Colonic mucosa (tissue), 4 donors: ENCODE measurements around the gene SEC24B. TPM values are rescaled to one million over a fixed set of nuclear protein-coding genes. Genes with fewer than 3 reads are reported as not detected.
"Not testable (repeated sequence)": the region's sequence is repeated elsewhere in the genome, so short reads cannot be mapped to it uniquely, and the experiment has no call there.

Source experiments
- DNase-seq: peaks from one replicate; pipeline ENCODE4 v3.0.0-alpha.2; 2020
- H3K27ac ChIP-seq: fragments of 200-600 bp; one replicate; pipeline ENCODE4 v1.8.0; 2021
- H3K27me3 ChIP-seq: fragments of 200-600 bp; one replicate; pipeline ENCODE4 v1.8.0; 2021
- H3K36me3 ChIP-seq: fragments of 200-600 bp; one replicate; pipeline ENCODE4 v1.8.0; 2021
- H3K4me1 ChIP-seq: fragments of 200-600 bp; one replicate; pipeline ENCODE4 v1.8.0; 2021; ENCODE audit warnings: mild to moderate bottlenecking
- H3K4me3 ChIP-seq: fragments of 200-600 bp; one replicate; pipeline ENCODE4 v1.8.0; 2021
- H3K9ac ChIP-seq, 2 donors: one replicate each; pipeline ENCODE4 v1.7.0; 2013; ENCODE audit warnings: control low read depth in 2 of 2, low read depth in 2 of 2, low read length in 2 of 2
- H3K9me3 ChIP-seq: fragments of 200-600 bp; one replicate; pipeline ENCODE4 v1.8.0; 2021
- intact Hi-C: fragments of 100-400 bp; cut with DNase I; formaldehyde crosslinking; loops from one replicate; pipeline ENCODE4 v1.14.1; 2022
- total RNA-seq, 2 donors: library from RNA; stranded (reverse); fragmentation: NEBNext Ultra II Directional in 1 of 2; extraction: Animal tissue kit (Norgen Biotek cat#: 25700) in 1 of 2; gene quantifications; one replicate each; pipeline ENCODE4 v1.2.1, GENCODE V29; 2021
- TF ChIP-seq, protein P1 (sequence below): fragments of 200-600 bp; IDR thresholded peaks from one replicate; pipeline ENCODE4 v1.8.0; 2022; ENCODE audit warnings: antibody characterized with exemption, mild to moderate bottlenecking
- donor health status: healthy.
- donor health status: DM: no; HTN: no; CAD: no.
- donor health status: DM: no; HTN: no; CAD: no.

SEC24B gene
- total RNA-seq, 2 donors from 2014 or later, result 26.5 to 39.5 TPM

- intact Hi-C loops, result no loop called here
- DNase-seq, result no peak
- H3K27ac ChIP-seq, result no peak overlapping the region
- H3K4me3 ChIP-seq, result no peak overlapping the region
- H3K9me3 ChIP-seq, result no peaks in the 10 kb centered on the region
- H3K27me3 ChIP-seq, result no peaks in the 10 kb centered on the region
- H3K4me1 ChIP-seq, result no peaks in the 10 kb centered on the region
- H3K36me3 ChIP-seq, result no peaks in the 10 kb centered on the region
- H3K9ac ChIP-seq, result no peak overlapping the region
- TF ChIP-seq, protein P1, sequence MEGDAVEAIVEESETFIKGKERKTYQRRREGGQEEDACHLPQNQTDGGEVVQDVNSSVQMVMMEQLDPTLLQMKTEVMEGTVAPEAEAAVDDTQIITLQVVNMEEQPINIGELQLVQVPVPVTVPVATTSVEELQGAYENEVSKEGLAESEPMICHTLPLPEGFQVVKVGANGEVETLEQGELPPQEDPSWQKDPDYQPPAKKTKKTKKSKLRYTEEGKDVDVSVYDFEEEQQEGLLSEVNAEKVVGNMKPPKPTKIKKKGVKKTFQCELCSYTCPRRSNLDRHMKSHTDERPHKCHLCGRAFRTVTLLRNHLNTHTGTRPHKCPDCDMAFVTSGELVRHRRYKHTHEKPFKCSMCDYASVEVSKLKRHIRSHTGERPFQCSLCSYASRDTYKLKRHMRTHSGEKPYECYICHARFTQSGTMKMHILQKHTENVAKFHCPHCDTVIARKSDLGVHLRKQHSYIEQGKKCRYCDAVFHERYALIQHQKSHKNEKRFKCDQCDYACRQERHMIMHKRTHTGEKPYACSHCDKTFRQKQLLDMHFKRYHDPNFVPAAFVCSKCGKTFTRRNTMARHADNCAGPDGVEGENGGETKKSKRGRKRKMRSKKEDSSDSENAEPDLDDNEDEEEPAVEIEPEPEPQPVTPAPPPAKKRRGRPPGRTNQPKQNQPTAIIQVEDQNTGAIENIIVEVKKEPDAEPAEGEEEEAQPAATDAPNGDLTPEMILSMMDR, result no peak
Measured at GRCh38 chr4:109441862-109442458, 8.3 kb downstream of the SEC24B start.

DNA sequence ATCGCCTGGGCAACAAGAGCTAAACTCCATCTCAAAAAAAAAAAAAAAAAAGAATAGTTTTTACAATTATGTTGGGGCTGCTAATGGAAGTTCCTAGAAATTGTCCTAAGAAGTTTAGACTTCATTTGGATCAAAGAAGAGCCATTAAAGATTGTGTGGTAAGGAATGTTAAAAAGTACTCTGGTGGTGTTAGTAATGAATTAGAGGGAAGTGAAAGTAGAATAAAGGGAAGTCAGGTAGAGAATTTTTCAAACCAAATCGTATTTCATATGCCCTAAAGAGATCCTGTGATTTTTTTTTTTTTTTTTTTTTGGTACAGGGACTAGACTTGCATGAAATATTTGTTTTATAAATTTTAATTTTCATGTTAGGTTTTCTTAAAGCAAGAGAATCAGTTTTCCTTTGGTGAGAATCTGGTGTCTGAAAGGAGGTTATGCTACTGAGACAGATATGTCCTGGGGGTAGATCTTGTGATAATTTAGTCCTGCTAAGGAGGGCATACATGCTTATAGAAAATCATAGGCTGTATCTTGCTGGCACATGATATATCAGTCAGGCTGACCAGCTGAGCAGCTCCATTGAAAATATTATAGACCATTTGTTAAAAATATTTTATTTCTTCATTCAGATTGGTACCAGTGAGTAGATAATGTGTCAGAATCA is 10.7 kb downstream of the SEC24B start:
- Histone ChIP-seq H3K4me1 (no peaks in the 10 kb centered on the region), H3K4me3 (no peak overlapping the region), H3K36me3 (no peaks in the 10 kb centered on the region), H3K27ac (no peak overlapping the region), H3K9me3 (no peaks in the 10 kb centered on the region), H3K9ac (no peak overlapping the region), H3K27me3 (no peaks in the 10 kb centered on the region)
- DNase-seq, result no peak
- intact Hi-C loops, result no loop called here
- TF ChIP-seq, protein P1, result no peak

- DNase-seq, result no peak
- intact Hi-C loops, result no loop called here
- Histone ChIP-seq H3K27ac (no peak overlapping the region), H3K36me3 (no peaks in the 10 kb centered on the region), H3K4me1 (no peaks in the 10 kb centered on the region), H3K27me3 (no peaks in the 10 kb centered on the region), H3K4me3 (no peak overlapping the region), H3K9me3 (no peaks in the 10 kb centered on the region), H3K9ac (no peak overlapping the region)
- TF ChIP-seq, protein P1, result no peak
Measured at GRCh38 chr4:109447278-109447677, 13.7 kb downstream of the SEC24B start.

- DNase-seq, result no peak
- TF ChIP-seq, protein P1, result no peak
- Histone ChIP-seq H3K36me3 (no peaks in the 10 kb centered on the region), H3K4me1 (no peaks in the 10 kb centered on the region), H3K9me3 (no peaks in the 10 kb centered on the region), H3K9ac (no peak overlapping the region), H3K4me3 (no peak overlapping the region), H3K27me3 (no peaks in the 10 kb centered on the region), H3K27ac (no peak overlapping the region)
- intact Hi-C loops, result no loop called here
Measured at GRCh38 chr4:109451544-109452273, 18.1 kb downstream of the SEC24B start.

DNA sequence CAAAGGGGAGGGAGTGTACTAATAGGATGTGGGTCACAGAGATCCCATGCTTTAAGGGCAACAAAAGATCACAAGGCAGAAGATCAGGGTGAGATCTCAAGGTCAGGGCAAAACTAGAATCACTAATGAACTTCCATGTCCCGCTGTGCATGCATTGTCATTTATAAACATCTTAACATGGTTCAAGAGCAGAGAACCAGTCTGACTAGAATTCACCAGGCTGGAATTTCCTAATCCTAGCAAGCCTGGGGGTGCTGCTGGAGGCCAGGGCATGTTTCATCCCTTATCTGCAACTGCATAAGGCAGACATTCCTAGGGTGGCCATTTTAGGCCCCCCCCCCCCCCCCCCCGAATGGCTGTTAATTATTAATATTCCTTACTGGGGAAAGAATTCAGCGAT is 19.5 kb downstream of the SEC24B start:
- H3K27me3 ChIP-seq, H3K36me3 ChIP-seq, H3K4me3 ChIP-seq, DNase-seq, H3K9ac ChIP-seq, H3K4me1 ChIP-seq, intact Hi-C loops, H3K9me3 ChIP-seq, H3K27ac ChIP-seq: not testable (repeated sequence)

DNA sequence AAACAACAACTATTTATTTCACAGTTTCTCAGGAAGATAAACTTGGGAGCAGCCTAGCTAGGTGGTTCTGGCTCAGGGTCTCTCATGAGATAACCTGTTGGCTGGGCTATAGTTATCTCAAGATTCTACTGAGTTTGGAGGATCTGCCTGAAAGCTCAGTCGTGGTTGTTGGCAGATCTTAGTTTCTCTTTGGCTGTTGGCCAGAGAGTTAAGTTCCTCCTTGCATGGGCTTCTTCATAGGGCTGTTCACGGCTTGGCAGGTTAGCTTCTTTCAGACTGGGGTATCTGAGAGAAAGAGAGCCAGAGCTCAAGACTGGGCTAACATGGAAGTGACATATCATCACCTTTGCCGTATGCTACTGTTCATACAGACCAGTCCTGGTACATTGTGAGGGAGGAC is 28.7 kb downstream of the SEC24B start:
- Histone ChIP-seq H3K27me3 (no peaks in the 10 kb centered on the region), H3K9me3 (no peaks in the 10 kb centered on the region), H3K4me3 (no peak overlapping the region), H3K4me1 (no peaks in the 10 kb centered on the region), H3K9ac (no peak overlapping the region), H3K27ac (no peak overlapping the region), H3K36me3 (no peaks in the 10 kb centered on the region)
- TF ChIP-seq, protein P1, result no peak
- intact Hi-C loops, result no loop called here
- DNase-seq, result no peak
